Mucosa of stomach (tissue), 1 donor: ENCODE data around the gene MGMT.

Experiments
- H3K27me3 ChIP-seq: one replicate; pipeline ENCODE4 v1.7.0; 2013; ENCODE audit warnings: mild to moderate bottlenecking, low read length; ENCODE audit not compliant: control insufficient read depth, insufficient read depth
- H3K36me3 ChIP-seq: one replicate; pipeline ENCODE4 v1.7.0; 2013; ENCODE audit warnings: low read length; ENCODE audit not compliant: control insufficient read depth, insufficient read depth
- H3K4me1 ChIP-seq: one replicate; pipeline ENCODE4 v1.7.0; 2013; ENCODE audit warnings: mild to moderate bottlenecking, low read length; ENCODE audit not compliant: control insufficient read depth, insufficient read depth
- H3K4me3 ChIP-seq: one replicate; pipeline ENCODE4 v1.7.0; 2013; ENCODE audit warnings: low read length
- H3K9ac ChIP-seq: one replicate; pipeline ENCODE4 v1.7.0; 2013; ENCODE audit warnings: mild to moderate bottlenecking, low read length, moderate library complexity
- H3K9me3 ChIP-seq: one replicate; pipeline ENCODE4 v1.7.0; 2013; ENCODE audit warnings: mild to moderate bottlenecking, low read length, moderate library complexity; ENCODE audit not compliant: control insufficient read depth
- donor health status: Pancreatic carcinoma.

The MGMT gene

GRCh38 chr10:129441372-129442009 lies 25.6 kb upstream of the MGMT start:
- Histone ChIP-seq H3K4me3 (no peak overlapping the region), H3K36me3 (no peaks in the 10 kb centered on the region), H3K27me3 (no peaks in the 10 kb centered on the region), H3K4me1 (no peaks in the 10 kb centered on the region), H3K9ac (no peak overlapping the region), H3K9me3 (no peaks in the 10 kb centered on the region)

GRCh38 chr10:129442866-129443265 lies 24.2 kb upstream of the MGMT start:
- Histone ChIP-seq H3K36me3 (no peaks in the 10 kb centered on the region), H3K27me3 (no peaks in the 10 kb centered on the region), H3K9ac (no peak overlapping the region), H3K4me3 (no peak overlapping the region), H3K9me3 (no peaks in the 10 kb centered on the region), H3K4me1 (no peaks in the 10 kb centered on the region)

- Histone ChIP-seq H3K9me3 (no peaks in the 10 kb centered on the region), H3K9ac (no peak overlapping the region), H3K36me3 (no peaks in the 10 kb centered on the region)
Measured at GRCh38 chr10:129444359-129444758, 22.7 kb upstream of the MGMT start.

GRCh38 chr10:129445436-129446182 lies 21.4 kb upstream of the MGMT start:
- H3K4me3 ChIP-seq = no peak overlapping the region
- no peaks in the 10 kb centered on the region for H3K4me1 ChIP-seq
- H3K9me3 ChIP-seq = no peaks in the 10 kb centered on the region
- no peaks in the 10 kb centered on the region for H3K27me3 ChIP-seq
- no peaks in the 10 kb centered on the region for H3K36me3 ChIP-seq
- H3K9ac ChIP-seq = no peak overlapping the region

More at GRCh38 chr10:129444359-129444758, 22.7 kb upstream of the MGMT start:
- Histone ChIP-seq H3K27me3 (no peaks in the 10 kb centered on the region), H3K4me1 (no peaks in the 10 kb centered on the region), H3K4me3 (no peak overlapping the region)

GRCh38 chr10:129446183-129446581 lies 20.9 kb upstream of the MGMT start:
- no peaks in the 10 kb centered on the region for H3K36me3 ChIP-seq
- no peak overlapping the region for H3K4me3 ChIP-seq
- no peaks in the 10 kb centered on the region for H3K9me3 ChIP-seq
- no peaks in the 10 kb centered on the region for H3K4me1 ChIP-seq
- H3K27me3 ChIP-seq = no peaks in the 10 kb centered on the region
- no peak overlapping the region for H3K9ac ChIP-seq

GRCh38 chr10:129447486-129447885 lies 19.6 kb upstream of the MGMT start:
- H3K9ac ChIP-seq = no peak overlapping the region
- no peaks in the 10 kb centered on the region for H3K36me3 ChIP-seq
- no peaks in the 10 kb centered on the region for H3K27me3 ChIP-seq
- no peak overlapping the region for H3K4me3 ChIP-seq
- H3K4me1 ChIP-seq = no peaks in the 10 kb centered on the region
- no peaks in the 10 kb centered on the region for H3K9me3 ChIP-seq

GRCh38 chr10:129448086-129448485 lies 19.0 kb upstream of the MGMT start:
- Histone ChIP-seq H3K4me3 (no peak overlapping the region), H3K9me3 (no peaks in the 10 kb centered on the region), H3K9ac (no peak overlapping the region), H3K4me1 (no peaks in the 10 kb centered on the region), H3K36me3 (no peaks in the 10 kb centered on the region), H3K27me3 (no peaks in the 10 kb centered on the region)

- no peaks in the 10 kb centered on the region for H3K4me1 ChIP-seq
- H3K9ac ChIP-seq = no peak overlapping the region
- H3K27me3 ChIP-seq = no peaks in the 10 kb centered on the region
- H3K9me3 ChIP-seq = no peaks in the 10 kb centered on the region
- H3K36me3 ChIP-seq = no peaks in the 10 kb centered on the region
- no peak overlapping the region for H3K4me3 ChIP-seq
Measured at GRCh38 chr10:129448539-129448938, 18.5 kb upstream of the MGMT start.

GRCh38 chr10:129449893-129450292 lies 17.1 kb upstream of the MGMT start:
- Histone ChIP-seq H3K4me1 (no peaks in the 10 kb centered on the region), H3K4me3 (no peak overlapping the region), H3K9me3 (no peaks in the 10 kb centered on the region), H3K36me3 (no peaks in the 10 kb centered on the region), H3K9ac (no peak overlapping the region), H3K27me3 (no peaks in the 10 kb centered on the region)

- Histone ChIP-seq H3K4me3 (no peak overlapping the region), H3K9me3 (no peaks in the 10 kb centered on the region), H3K4me1 (no peaks in the 10 kb centered on the region), H3K36me3 (no peaks in the 10 kb centered on the region), H3K9ac (no peak overlapping the region), H3K27me3 (no peaks in the 10 kb centered on the region)
Measured at GRCh38 chr10:129450391-129450790, 16.6 kb upstream of the MGMT start.

GRCh38 chr10:129455625-129456024 lies 11.4 kb upstream of the MGMT start:
- Histone ChIP-seq H3K36me3 (no peaks in the 10 kb centered on the region), H3K4me1 (no peaks in the 10 kb centered on the region), H3K27me3 (no peaks in the 10 kb centered on the region), H3K9ac (no peak overlapping the region), H3K4me3 (no peak overlapping the region), H3K9me3 (no peaks in the 10 kb centered on the region)

GRCh38 chr10:129459762-129460539 lies 7.1 kb upstream of the MGMT start:
- Histone ChIP-seq H3K9ac (no peak overlapping the region), H3K4me1 (no peaks in the 10 kb centered on the region), H3K9me3 (no peaks in the 10 kb centered on the region), H3K4me3 (no peak overlapping the region), H3K36me3 (no peaks in the 10 kb centered on the region), H3K27me3 (no peaks in the 10 kb centered on the region)
